T-helper 2 cell treated with Interferon-gamma antibody and Interleukin-4, amounts not matched to agents 5 μg/mL and 100 μg/mL, for 36 hours (primary cell): ENCODE measurements around the gene HECW1.

Experiments used
- DNase-seq: peaks from one replicate; pipeline ENCODE4 v3.0.0; 2021; ENCODE audit warnings: low spot score
- H3K27ac Mint-ChIP-seq: one replicate; pipeline ENCODE4 v1.8.0; 2021; ENCODE audit warnings: mild to moderate bottlenecking, mixed read lengths
- H3K27me3 Mint-ChIP-seq: one replicate; pipeline ENCODE4 v1.8.0; 2021; ENCODE audit warnings: low read depth, mixed read lengths
- H3K36me3 Mint-ChIP-seq: one replicate; pipeline ENCODE4 v1.8.0; 2021; ENCODE audit warnings: low read depth, mixed read lengths
- H3K4me1 Mint-ChIP-seq: one replicate; pipeline ENCODE4 v1.8.0; 2021; ENCODE audit warnings: low read depth, mixed read lengths
- H3K4me3 Mint-ChIP-seq: one replicate; pipeline ENCODE4 v1.8.0; 2022; ENCODE audit warnings: mild to moderate bottlenecking, moderate library complexity, mixed read lengths
- H3K9me3 Mint-ChIP-seq: one replicate; pipeline ENCODE4 v1.8.0; 2021; ENCODE audit warnings: mixed read lengths

Gene HECW1

GRCh38 chr7:43099750-43100149 is 12.7 kb upstream of the HECW1 start:
- no peak overlapping the region for H3K27ac Mint-ChIP-seq
- H3K4me1 Mint-ChIP-seq: no peaks in the 10 kb centered on the region
- H3K9me3 Mint-ChIP-seq: no peaks in the 10 kb centered on the region
- DNase-seq: no peak
- no peaks in the 10 kb centered on the region for H3K36me3 Mint-ChIP-seq
- no peak overlapping the region for H3K4me3 Mint-ChIP-seq
- peaks cover 2% of the 10 kb centered on the region for H3K27me3 Mint-ChIP-seq

GRCh38 chr7:43104874-43105520 is 7.5 kb upstream of the HECW1 start:
- Mint-ChIP-seq H3K36me3 (no peaks in the 10 kb centered on the region), H3K27ac (no peak overlapping the region), H3K27me3 (peaks cover 26% of the 10 kb centered on the region), H3K9me3 (no peaks in the 10 kb centered on the region), H3K4me1 (no peaks in the 10 kb centered on the region), H3K4me3 (no peak overlapping the region)
- DNase-seq: no peak

DNA sequence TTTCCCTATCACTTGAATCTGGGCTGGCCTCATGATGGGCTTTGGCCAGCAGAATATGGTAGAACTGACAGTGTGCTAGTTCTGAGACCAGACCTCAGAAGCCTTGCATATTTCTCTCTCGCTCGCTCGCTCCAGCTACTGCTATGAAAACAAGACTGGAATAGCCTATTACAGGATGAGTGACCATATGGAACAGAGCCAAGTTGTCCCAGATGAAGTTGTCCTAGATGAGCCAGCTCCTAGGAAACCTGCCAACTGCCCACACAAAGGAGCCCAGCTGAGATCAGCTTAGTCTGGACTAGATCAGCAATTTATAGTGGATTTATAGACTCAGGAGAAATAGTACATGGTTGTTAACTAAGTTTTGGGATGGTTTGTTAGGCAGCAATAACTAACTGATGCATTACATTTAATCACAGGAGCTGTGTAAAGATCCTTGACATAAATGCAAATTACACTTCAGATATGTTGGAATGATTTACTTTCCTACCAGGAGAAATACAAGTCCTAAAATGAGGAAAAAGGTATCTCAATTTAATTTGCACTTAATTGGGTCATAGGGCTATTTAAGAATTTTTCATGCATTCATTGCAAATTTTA is 6.8 kb upstream of the HECW1 start:
- Mint-ChIP-seq H3K9me3 (no peaks in the 10 kb centered on the region), H3K27me3 (peaks cover 31% of the 10 kb centered on the region), H3K27ac (no peak overlapping the region), H3K4me1 (no peaks in the 10 kb centered on the region), H3K36me3 (no peaks in the 10 kb centered on the region), H3K4me3 (no peak overlapping the region)
- no peak for DNase-seq

GRCh38 chr7:43108255-43109011 is 4.0 kb upstream of the HECW1 start:
- peaks cover 50% of the 10 kb centered on the region for H3K27me3 Mint-ChIP-seq
- H3K36me3 Mint-ChIP-seq: no peaks in the 10 kb centered on the region

DNA sequence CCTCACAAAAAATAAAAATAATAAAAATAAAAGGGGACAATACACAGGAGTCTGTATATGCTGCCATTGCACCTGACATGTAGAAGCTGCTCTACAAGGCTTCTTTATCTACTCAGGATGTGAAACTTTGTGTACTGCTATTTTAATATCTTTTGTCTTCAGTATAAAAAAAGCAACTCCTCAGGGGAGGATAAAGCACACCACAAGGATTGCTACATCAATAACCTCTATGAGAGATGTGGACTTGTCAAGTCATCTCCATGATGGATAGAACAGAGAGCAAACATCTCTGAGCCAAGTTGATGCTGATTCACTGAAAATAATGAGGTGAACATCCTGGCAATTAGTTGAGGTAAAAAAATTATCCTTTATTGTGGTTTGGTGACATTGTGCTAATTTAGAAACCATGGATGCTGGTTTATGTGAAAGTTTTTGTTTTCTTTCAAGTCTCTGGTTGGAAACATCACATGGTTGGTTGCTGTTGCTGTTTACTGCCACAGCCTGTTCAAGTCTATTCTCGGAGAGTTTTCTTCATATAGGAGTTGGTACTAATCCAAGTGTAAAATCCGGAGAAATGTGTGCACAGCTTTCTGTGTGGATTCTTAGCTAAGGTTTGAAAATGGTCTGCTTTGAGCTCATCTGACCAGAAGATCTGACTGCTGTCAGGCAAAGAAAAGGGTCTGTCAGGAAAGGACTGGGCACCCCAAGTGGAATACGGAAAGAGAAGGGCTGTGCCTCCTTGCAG is 1.5 kb upstream of the HECW1 start:
- no peaks in the 10 kb centered on the region for H3K36me3 Mint-ChIP-seq
- H3K9me3 Mint-ChIP-seq: no peaks in the 10 kb centered on the region
- H3K27me3 Mint-ChIP-seq: peaks cover 71% of the 10 kb centered on the region
- H3K4me3 Mint-ChIP-seq: no peak overlapping the region
- H3K4me1 Mint-ChIP-seq: peaks cover 8% of the 10 kb centered on the region
- H3K27ac Mint-ChIP-seq: no peak overlapping the region
- DNase-seq: no peak

More at GRCh38 chr7:43108255-43109011, 4.0 kb upstream of the HECW1 start:
- Mint-ChIP-seq H3K4me1 (peaks cover 8% of the 10 kb centered on the region), H3K27ac (no peak overlapping the region), H3K9me3 (no peaks in the 10 kb centered on the region), H3K4me3 (no peak overlapping the region)
- peak; percentile 23 for DNase-seq

GRCh38 chr7:43111630-43112458 is 603 bp upstream of the HECW1 start:
- no peak overlapping the region for H3K27ac Mint-ChIP-seq
- peak overlapping the region; percentile 50 for H3K4me3 Mint-ChIP-seq
- H3K36me3 Mint-ChIP-seq: no peaks in the 10 kb centered on the region
- DNase-seq: no peak
- H3K27me3 Mint-ChIP-seq: peaks cover 79% of the 10 kb centered on the region
- no peaks in the 10 kb centered on the region for H3K9me3 Mint-ChIP-seq
- peaks cover 8% of the 10 kb centered on the region for H3K4me1 Mint-ChIP-seq

GRCh38 chr7:43112941-43113621 is 634 bp downstream of the HECW1 start:
- no peak overlapping the region for H3K4me3 Mint-ChIP-seq
- no peaks in the 10 kb centered on the region for H3K36me3 Mint-ChIP-seq
- H3K27me3 Mint-ChIP-seq: peaks cover 84% of the 10 kb centered on the region
- DNase-seq: no peak
- no peaks in the 10 kb centered on the region for H3K9me3 Mint-ChIP-seq
- peaks cover 8% of the 10 kb centered on the region for H3K4me1 Mint-ChIP-seq
- no peak overlapping the region for H3K27ac Mint-ChIP-seq

DNA sequence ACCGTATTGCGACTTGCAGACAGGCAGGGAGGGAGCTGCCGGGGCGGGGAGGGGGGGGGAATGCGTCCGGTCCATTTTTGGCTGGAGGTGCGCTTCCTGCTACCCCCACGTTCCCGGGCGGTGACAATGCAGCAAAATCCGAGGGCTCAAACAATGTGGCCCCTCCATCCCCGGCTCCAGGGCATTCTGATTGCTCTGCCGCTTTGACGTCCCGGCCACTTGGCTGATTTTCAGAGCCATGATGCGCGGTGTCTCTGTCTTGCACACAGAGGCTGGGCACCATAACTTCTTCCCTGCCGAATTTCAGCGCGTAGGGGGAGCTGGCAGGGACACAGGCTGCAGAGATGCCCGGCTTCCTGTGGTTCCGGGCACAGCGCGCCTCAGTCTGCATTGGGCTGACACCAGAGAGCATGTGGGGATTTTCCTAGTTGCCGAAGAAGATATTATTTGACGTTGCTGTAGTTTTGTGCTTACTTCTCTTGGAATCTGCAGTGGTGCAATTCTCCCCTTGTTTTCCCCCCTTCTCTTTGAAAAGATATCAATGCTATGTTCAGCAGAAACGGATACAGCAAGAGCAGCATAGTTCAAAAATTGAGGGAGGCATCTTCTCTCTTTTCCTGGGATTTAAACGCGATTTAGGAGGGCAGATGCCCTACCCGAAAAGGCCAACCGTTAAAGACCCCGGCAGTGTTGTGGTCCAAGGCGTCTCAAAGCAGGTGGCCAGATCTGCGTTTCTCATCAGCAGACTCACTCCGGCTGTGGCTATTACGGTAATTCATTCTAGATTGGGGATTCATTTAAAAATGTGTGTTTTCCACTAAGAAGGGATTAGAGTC is 1.4 kb downstream of the HECW1 start:
- Mint-ChIP-seq H3K36me3 (no peaks in the 10 kb centered on the region), H3K4me3 (peak overlapping the region; percentile 34), H3K27me3 (peaks cover 79% of the 10 kb centered on the region), H3K27ac (no peak overlapping the region), H3K9me3 (no peaks in the 10 kb centered on the region), H3K4me1 (peaks cover 8% of the 10 kb centered on the region)
- DNase-seq: no peak

DNA sequence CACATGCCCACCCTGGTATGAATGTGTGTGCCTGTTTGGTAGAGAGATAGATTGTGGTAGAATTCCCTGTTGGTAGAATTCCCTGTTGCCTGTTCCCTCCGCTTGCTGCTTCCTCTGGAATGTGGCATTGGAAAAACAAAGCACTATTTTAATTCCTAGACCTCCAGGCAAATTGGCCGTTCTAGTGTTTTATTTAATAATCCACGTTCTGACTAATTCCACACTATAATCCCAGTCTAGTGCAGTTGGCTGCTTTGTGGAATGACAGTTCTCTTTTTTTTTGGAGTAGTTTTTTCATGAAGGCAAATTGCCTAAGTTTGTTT is 2.0 kb downstream of the HECW1 start:
- peaks cover 8% of the 10 kb centered on the region for H3K4me1 Mint-ChIP-seq
- H3K27ac Mint-ChIP-seq: no peak overlapping the region
- H3K9me3 Mint-ChIP-seq: no peaks in the 10 kb centered on the region
- H3K4me3 Mint-ChIP-seq: no peak overlapping the region
- no peak for DNase-seq
- H3K27me3 Mint-ChIP-seq: peaks cover 73% of the 10 kb centered on the region
- H3K36me3 Mint-ChIP-seq: no peaks in the 10 kb centered on the region

DNA sequence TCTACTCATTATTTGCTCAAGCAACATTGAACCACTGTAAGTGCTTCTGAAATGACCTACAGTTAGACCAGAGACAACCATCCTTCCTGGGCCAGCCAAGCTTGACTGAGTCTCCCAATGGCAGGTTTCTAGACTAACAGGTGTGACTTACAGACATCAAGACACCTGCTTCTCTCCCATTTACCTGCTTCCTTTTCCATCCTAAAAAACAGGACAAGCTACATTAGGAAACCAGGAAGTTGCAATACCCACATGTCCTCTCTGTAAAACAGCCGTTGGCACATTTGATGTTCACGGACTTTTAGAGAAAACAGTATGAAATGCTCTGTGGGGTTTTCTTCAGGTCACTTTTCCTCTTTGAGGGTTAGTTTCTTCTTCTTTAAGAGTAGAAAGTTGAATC is 4.0 kb downstream of the HECW1 start:
- H3K27me3 Mint-ChIP-seq: peaks cover 54% of the 10 kb centered on the region
- no peak for DNase-seq

GRCh38 chr7:43117095-43117494 is 4.6 kb downstream of the HECW1 start:
- no peak for DNase-seq
- H3K4me1 Mint-ChIP-seq: peaks cover 2% of the 10 kb centered on the region
- peaks cover 51% of the 10 kb centered on the region for H3K27me3 Mint-ChIP-seq
- H3K9me3 Mint-ChIP-seq: no peaks in the 10 kb centered on the region
- H3K36me3 Mint-ChIP-seq: no peaks in the 10 kb centered on the region
- H3K4me3 Mint-ChIP-seq: no peak overlapping the region
- no peak overlapping the region for H3K27ac Mint-ChIP-seq

More for the DNA sequence above, 4.0 kb downstream of the HECW1 start:
- no peaks in the 10 kb centered on the region for H3K36me3 Mint-ChIP-seq
- no peaks in the 10 kb centered on the region for H3K9me3 Mint-ChIP-seq
- no peak overlapping the region for H3K4me3 Mint-ChIP-seq
- peaks cover 7% of the 10 kb centered on the region for H3K4me1 Mint-ChIP-seq
- no peak overlapping the region for H3K27ac Mint-ChIP-seq

DNA sequence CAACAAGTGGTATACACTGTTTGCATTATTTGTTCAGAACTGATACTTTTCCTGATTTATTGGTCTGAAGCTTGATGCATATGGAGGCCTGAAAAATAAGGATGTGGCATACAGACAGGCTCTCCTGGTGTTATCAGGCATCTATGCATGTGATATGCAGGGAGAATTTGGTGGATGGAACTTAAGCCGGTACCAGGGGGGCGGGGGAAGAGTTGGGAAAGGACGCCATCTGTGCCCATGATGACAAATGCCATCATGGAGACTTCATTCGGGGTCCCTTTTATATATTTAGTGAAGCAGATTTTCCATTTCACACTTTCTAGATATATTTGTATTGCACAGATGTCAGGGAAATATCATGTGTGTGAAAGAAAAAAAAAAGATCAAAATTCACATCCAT is 5.4 kb downstream of the HECW1 start:
- Mint-ChIP-seq H3K36me3 (no peaks in the 10 kb centered on the region), H3K4me1 (no peaks in the 10 kb centered on the region), H3K9me3 (no peaks in the 10 kb centered on the region), H3K27me3 (peaks cover 46% of the 10 kb centered on the region), H3K4me3 (no peak overlapping the region), H3K27ac (no peak overlapping the region)
- DNase-seq: no peak
